ENCODE data around the gene EVA1A.

The EVA1A gene

DNA sequence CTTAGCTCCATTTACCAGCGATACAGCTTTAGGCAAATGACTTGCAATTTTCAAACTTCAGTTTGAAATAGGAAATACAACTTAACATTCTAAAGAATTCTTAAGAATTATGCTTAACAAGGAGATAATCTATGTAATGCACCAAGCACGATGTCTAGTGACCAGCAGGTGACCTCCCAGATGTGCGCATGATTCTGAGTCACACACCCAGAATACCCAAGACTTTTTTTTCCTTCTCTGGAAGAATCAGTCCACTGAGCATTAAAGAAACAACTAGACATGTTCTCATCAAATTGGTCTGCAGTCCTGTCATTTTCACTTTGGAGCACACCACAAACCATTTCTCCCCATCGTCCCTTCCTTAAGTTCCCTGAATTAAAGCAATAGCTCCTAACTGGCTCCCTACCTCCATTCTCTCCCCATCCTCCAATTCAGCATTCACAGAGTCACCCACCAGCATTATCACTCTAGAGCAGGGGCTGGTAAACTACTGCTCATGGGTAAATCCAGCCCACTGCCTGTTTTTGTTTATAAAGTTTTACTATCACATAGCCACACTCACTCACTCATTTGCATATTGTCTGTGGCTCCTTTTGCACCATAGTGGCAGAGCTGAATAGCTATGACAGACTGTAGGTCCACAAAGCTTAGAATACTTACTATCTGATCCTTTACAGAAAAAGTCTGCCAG is 13.2 kb downstream of the EVA1A start:
- TF ChIP-seq, protein P1, sequence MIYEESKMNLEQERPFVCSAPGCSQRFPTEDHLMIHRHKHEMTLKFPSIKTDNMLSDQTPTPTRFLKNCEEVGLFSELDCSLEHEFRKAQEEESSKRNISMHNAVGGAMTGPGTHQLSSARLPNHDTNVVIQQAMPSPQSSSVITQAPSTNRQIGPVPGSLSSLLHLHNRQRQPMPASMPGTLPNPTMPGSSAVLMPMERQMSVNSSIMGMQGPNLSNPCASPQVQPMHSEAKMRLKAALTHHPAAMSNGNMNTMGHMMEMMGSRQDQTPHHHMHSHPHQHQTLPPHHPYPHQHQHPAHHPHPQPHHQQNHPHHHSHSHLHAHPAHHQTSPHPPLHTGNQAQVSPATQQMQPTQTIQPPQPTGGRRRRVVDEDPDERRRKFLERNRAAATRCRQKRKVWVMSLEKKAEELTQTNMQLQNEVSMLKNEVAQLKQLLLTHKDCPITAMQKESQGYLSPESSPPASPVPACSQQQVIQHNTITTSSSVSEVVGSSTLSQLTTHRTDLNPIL (CRISPR knock-in tag; IDR thresholded peaks at IDR 0.05; ENCODE audit: low read depth) = no peak
- TF ChIP-seq, protein P2, sequence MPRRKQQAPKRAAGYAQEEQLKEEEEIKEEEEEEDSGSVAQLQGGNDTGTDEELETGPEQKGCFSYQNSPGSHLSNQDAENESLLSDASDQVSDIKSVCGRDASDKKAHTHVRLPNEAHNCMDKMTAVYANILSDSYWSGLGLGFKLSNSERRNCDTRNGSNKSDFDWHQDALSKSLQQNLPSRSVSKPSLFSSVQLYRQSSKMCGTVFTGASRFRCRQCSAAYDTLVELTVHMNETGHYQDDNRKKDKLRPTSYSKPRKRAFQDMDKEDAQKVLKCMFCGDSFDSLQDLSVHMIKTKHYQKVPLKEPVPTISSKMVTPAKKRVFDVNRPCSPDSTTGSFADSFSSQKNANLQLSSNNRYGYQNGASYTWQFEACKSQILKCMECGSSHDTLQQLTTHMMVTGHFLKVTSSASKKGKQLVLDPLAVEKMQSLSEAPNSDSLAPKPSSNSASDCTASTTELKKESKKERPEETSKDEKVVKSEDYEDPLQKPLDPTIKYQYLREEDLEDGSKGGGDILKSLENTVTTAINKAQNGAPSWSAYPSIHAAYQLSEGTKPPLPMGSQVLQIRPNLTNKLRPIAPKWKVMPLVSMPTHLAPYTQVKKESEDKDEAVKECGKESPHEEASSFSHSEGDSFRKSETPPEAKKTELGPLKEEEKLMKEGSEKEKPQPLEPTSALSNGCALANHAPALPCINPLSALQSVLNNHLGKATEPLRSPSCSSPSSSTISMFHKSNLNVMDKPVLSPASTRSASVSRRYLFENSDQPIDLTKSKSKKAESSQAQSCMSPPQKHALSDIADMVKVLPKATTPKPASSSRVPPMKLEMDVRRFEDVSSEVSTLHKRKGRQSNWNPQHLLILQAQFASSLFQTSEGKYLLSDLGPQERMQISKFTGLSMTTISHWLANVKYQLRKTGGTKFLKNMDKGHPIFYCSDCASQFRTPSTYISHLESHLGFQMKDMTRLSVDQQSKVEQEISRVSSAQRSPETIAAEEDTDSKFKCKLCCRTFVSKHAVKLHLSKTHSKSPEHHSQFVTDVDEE (CRISPR knock-in tag; IDR thresholded peaks at IDR 0.05) = no peak
- TF ChIP-seq SNAI2 (CRISPR knock-in tag; IDR thresholded peaks at IDR 0.05) (no peak), OSR1 (CRISPR knock-in tag; IDR thresholded peaks at IDR 0.05) (no peak), ESRRG (CRISPR knock-in tag; IDR thresholded peaks at IDR 0.05) (no peak), ARNTL (CRISPR knock-in tag; IDR thresholded peaks at IDR 0.05; ENCODE audit: borderline replicate concordance, low read depth) (no peak), ZC3H10 (CRISPR knock-in tag; IDR thresholded peaks at IDR 0.05) (no peak), ZNF70 (CRISPR knock-in tag; IDR thresholded peaks at IDR 0.05) (no peak), ZFP30 (CRISPR knock-in tag; IDR thresholded peaks at IDR 0.05) (no peak), GLIS3 (CRISPR knock-in tag; IDR thresholded peaks at IDR 0.05) (no peak), PPARA (CRISPR knock-in tag; IDR thresholded peaks at IDR 0.05; ENCODE audit: borderline replicate concordance) (no peak), ZNF565 (CRISPR knock-in tag; conservative IDR thresholded peaks at IDR 0.05; ENCODE audit: low read depth) (no peak), ZFP3 (CRISPR knock-in tag; IDR thresholded peaks at IDR 0.05) (no peak)
- TF ChIP-seq, protein P3, sequence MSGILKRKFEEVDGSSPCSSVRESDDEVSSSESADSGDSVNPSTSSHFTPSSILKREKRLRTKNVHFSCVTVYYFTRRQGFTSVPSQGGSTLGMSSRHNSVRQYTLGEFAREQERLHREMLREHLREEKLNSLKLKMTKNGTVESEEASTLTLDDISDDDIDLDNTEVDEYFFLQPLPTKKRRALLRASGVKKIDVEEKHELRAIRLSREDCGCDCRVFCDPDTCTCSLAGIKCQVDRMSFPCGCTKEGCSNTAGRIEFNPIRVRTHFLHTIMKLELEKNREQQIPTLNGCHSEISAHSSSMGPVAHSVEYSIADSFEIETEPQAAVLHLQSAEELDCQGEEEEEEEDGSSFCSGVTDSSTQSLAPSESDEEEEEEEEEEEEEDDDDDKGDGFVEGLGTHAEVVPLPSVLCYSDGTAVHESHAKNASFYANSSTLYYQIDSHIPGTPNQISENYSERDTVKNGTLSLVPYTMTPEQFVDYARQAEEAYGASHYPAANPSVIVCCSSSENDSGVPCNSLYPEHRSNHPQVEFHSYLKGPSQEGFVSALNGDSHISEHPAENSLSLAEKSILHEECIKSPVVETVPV (CRISPR knock-in tag; IDR thresholded peaks at IDR 0.05) = no peak
- TF ChIP-seq, protein P4, sequence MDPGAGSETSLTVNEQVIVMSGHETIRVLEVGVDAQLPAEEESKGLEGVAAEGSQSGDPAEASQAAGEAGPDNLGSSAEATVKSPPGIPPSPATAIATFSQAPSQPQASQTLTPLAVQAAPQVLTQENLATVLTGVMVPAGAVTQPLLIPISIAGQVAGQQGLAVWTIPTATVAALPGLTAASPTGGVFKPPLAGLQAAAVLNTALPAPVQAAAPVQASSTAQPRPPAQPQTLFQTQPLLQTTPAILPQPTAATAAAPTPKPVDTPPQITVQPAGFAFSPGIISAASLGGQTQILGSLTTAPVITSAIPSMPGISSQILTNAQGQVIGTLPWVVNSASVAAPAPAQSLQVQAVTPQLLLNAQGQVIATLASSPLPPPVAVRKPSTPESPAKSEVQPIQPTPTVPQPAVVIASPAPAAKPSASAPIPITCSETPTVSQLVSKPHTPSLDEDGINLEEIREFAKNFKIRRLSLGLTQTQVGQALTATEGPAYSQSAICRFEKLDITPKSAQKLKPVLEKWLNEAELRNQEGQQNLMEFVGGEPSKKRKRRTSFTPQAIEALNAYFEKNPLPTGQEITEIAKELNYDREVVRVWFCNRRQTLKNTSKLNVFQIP (CRISPR knock-in tag; IDR thresholded peaks at IDR 0.05; ENCODE audit: borderline replicate concordance, low read depth) = no peak
- ATAC-seq = peak; percentile 58

DNA sequence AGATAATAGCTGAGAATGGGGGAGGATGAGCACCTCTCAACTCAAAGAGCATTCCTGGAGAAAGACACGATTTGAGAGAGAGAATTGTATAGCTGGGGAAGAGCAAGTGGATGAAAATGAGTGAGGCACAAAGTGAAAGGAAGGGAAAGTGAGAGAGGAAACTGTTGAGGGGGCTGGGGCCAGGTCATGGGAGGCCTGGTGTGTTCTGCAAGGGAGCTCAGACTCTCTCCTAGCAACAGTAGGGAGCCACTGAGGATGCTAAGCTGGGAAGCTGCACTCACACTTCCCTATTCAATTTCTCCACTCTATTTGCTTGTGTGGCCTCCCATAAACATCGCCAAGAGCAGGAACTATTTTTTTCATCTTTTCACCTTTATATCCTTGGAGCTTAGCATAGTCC is 14.8 kb downstream of the EVA1A start:
- no peak for TF ChIP-seq ZNF70 (CRISPR knock-in tag; IDR thresholded peaks at IDR 0.05)
- no peak for TF ChIP-seq SNAI2 (CRISPR knock-in tag; IDR thresholded peaks at IDR 0.05)
- no peak for TF ChIP-seq ZNF8 (CRISPR knock-in tag; IDR thresholded peaks at IDR 0.05)
- no peak for TF ChIP-seq PPARA (CRISPR knock-in tag; IDR thresholded peaks at IDR 0.05; ENCODE audit: borderline replicate concordance)
- TF ChIP-seq TOX (CRISPR knock-in tag; IDR thresholded peaks at IDR 0.05; ENCODE audit: borderline replicate concordance) = no peak
- TF ChIP-seq, protein P5, sequence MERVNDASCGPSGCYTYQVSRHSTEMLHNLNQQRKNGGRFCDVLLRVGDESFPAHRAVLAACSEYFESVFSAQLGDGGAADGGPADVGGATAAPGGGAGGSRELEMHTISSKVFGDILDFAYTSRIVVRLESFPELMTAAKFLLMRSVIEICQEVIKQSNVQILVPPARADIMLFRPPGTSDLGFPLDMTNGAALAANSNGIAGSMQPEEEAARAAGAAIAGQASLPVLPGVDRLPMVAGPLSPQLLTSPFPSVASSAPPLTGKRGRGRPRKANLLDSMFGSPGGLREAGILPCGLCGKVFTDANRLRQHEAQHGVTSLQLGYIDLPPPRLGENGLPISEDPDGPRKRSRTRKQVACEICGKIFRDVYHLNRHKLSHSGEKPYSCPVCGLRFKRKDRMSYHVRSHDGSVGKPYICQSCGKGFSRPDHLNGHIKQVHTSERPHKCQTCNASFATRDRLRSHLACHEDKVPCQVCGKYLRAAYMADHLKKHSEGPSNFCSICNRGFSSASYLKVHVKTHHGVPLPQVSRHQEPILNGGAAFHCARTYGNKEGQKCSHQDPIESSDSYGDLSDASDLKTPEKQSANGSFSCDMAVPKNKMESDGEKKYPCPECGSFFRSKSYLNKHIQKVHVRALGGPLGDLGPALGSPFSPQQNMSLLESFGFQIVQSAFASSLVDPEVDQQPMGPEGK (CRISPR knock-in tag; IDR thresholded peaks at IDR 0.05; ENCODE audit: borderline replicate concordance) = no peak
- TF ChIP-seq OSR1 (CRISPR knock-in tag; IDR thresholded peaks at IDR 0.05) = no peak
- no peak for TF ChIP-seq RARB (CRISPR knock-in tag; IDR thresholded peaks at IDR 0.05)
- no peak for TF ChIP-seq ZFP3 (CRISPR knock-in tag; IDR thresholded peaks at IDR 0.05)
- no peak for ATAC-seq

DNA sequence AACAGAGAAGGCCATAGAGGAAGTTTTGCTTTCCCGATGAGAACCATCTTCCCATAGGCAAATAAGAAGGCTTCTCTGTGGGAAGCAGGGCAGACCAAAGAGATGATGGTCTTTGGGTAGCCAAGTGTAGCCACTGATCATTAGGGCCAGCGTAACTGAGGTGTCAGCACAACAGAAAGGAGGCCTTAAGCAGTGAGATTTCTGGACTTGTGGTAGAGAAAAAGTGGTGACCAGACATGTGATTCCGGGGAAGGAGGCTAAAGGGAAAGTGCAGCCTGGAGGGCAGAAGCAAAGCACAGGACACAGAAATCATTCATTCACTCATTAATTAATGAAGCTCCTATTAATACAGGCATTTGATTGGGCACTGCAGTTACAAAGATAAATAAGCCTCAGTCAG is 15.4 kb downstream of the EVA1A start:
- TF ChIP-seq GLIS3 (CRISPR knock-in tag; IDR thresholded peaks at IDR 0.05) (no peak), CSDC2 (CRISPR knock-in tag; IDR thresholded peaks at IDR 0.05) (no peak), ISL1 (CRISPR knock-in tag; IDR thresholded peaks at IDR 0.05) (no peak), SNAI2 (CRISPR knock-in tag; IDR thresholded peaks at IDR 0.05) (no peak), TCF4 (CRISPR knock-in tag; IDR thresholded peaks at IDR 0.05; ENCODE audit: borderline replicate concordance) (no peak)
- no peak for ATAC-seq

Measured in SK-N-SH treated with all-trans-retinoic acid at 6 μM for 48 hours (cell line).